Endometrial microvascular endothelial cells (primary cell): ENCODE measurements around the gene KCNIP1. TPM values are rescaled to one million over a fixed set of nuclear protein-coding genes. Genes with fewer than 3 reads are reported as not detected.

Experiments used
- in situ Hi-C: cut with HindIII; loops from 2 replicates; pipeline ENCODE4 v1.10.0; 2017; ENCODE audit warnings: low sequenced_read_pairs, low pct_unique_long_range_greater_than_20kb; ENCODE audit errors: inconsistent ontology term
- total RNA-seq: library from RNA; depleted of rRNA; stranded (reverse); fragments of >200 nt; gene quantifications from one replicate; pipeline ENCODE4 v1.2.3, GENCODE V29; 2015; ENCODE audit errors: inconsistent ontology term

The KCNIP1 gene
- total RNA-seq, 1 donor from 2014 or later = not detected

DNA sequence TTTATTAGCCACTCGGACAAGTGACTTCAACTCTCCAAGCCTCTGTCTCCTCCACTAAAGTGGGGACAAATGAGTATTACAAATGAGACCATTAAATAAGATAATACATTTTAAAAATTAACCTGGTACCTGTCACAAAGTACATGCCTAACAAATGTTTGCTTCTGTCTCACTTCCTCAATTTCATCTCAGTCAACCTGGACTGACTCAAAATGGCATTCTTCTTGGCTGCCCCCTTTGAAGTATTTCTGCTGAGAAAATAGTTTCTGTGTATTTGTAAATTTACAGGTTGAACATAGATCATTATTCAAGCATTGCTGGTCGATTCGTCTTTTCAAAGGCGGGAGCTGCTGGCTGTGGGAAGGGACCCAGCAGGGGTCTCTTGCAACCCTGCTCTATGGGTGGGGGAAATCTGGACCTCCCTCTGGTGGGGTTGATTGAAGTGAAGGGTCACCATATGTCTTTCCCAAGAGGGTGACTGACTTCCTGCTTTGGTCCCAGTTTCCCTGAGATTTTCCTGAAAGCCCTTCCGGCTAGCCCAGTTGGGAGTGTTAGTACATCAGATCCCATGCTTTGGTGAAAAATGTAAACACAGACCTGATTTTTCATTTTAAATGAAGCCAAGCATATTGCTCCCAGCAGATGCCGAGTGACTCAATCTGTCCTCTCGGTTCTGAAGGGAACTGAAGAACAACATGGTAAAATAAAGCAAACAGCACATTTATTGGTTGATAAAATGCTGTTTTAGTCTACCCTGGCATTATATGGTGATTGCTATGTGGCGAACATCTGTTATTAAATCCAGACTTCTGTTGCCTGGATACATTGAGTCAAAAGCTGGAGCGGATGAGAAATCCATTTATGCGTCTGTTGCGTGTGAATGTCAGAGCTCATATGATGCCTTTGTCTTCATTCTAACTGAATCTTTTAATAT, 73.0 kb downstream of the KCNIP1 start:
- in situ Hi-C loops = no loop called here

DNA sequence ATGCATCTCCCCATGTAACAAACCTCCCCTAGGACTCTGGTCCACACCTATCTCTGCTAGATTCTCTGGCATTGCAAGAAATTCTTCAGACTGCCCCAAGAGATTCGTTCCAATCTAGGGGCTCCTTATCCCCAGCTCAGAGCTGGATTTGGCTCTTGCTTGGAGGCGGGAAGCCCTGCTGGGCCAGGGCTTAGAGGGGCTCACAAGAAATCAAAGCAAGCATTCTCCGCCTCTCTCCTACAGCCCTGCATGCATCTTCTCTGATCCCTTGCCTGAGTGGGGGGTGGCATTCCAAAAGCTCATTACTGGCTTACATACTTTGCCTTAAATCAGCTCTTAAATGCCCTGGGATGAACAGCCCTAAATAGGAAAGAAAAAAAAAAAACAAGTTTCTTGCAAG, 75.8 kb downstream of the KCNIP1 start:
- in situ Hi-C loops = no loop called here

DNA sequence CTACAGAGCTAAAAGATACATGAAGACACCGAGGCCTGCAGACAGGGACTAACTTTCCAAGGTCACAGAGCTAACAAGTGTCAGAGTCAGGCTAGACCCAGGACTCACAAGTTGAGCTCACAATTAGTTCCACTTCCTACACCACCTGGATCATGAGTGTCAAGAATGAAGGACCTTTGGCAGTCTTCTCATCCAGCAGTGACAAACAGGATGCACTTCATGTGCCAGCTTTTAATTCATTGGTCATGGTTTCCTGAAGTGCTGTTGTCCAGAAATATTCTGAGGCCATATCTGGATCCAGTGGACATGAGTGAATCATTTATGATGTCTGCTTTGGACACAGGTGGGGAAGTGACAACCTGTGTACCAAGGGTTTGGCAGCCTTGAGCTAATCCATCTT, 77.4 kb downstream of the KCNIP1 start:
- in situ Hi-C loops = no loop called here

DNA sequence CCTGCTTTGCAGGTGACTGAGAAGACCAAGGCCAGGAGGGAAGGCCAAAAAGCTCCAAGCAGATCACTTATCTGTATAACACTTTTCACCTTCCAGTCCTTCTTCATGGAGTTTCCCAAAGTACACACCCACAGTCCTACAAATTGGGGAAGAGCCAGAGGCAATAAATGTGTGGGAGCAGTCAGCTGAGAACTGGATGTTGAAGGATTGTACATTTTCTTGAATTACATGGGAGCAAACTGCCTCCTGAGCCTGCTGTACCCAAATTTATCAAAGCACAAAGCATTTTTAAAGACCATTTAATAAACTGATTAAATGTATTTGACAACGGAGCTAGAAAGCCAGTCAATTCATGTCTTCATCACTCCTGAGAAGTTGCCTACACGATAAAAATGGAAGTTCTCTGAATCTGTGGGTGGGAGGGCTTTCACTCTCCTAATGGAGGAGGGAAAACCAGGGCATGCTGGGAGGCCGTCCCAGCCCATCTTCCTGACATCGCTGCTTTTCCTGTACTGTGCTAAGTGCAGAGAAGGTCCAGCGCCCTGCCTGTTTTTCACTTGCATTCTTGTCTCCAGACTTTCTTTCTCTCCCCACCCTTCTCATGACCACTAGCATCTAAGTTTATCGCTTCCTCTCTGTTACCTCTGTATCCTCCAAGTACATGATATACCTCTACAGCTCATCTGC, 79.0 kb downstream of the KCNIP1 start:
- in situ Hi-C loops = no loop called here

DNA sequence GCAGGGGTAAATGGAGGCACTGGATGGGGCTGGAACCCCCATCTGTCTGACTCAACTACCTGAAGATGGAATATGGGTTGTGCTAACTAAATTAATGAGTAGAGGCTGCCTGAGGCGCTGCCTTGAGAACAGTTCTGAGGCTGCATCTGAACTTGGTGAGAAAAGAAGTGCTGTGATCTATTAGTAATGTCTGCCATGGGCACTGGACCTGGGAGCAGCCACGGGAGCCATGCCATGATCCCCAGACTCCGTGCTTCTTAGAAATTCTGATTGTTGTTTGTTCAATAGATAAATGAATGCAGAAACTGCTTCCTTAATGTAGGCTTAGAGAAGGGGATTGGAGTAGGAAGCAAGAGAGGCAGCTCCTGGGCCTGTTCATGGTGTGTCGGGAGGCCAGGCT, 80.2 kb downstream of the KCNIP1 start:
- in situ Hi-C loops = no loop called here

DNA sequence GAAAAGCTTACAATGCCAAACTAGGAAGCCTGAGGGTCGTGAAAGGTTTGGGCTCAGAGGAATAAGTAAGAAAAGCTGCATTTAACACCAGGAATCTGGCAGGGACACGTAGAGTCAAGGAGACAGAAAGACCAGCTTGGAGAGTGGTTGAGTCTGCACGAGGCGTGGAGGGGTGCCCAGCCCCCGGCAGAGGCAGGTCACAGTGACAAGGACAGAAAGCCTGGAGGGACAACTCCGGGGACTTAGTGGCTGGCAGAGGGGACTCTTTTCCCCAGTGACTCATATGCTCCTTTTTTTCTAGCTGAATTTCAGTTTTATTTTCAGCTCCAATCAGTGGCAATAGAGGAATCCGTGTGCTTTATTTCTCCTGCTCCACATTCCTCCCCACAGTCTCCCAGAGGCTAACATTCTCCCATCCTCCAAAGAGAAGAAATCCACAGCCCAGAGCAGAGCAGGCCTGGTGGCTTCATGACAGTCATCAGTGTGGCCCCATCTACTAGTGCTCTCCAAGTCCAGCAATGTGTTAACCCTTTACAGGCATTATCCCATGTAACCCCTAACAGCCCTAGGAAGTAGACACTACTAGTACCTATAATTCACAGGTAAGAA, 80.7 kb downstream of the KCNIP1 start:
- in situ Hi-C loops = no loop called here

DNA sequence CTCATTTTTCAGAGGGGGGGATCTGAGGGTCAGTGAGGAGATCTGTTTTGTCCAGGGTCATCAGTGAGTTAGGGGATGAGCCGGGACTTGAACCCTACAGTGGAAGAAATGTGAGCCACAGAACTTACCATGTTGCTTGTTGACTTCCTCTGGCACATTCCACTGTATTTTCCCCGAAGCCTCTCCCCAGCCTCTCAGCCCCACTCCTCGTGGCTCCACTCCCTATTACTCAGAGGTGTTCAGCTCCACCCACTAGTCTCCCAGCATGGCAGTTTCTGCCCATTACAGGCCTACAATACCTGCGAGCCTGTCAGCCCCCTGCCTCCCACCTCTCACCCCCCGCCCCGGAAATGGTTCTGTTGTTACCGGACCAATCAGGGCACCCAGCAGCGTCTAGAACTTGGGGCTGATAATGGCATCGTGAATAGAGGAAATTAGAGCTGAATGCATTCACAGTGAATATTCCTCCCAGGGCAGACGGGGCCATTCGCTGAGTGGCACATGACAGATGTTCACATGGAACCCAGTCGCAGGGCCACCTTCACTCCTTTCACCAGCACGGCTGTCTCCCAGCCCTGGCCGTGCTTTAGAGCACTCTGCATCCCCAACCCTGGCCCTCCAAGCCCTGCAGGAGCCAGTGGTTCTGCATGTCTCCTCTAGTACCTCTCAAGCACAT, 81.6 kb downstream of the KCNIP1 start:
- in situ Hi-C loops = no loop called here

DNA sequence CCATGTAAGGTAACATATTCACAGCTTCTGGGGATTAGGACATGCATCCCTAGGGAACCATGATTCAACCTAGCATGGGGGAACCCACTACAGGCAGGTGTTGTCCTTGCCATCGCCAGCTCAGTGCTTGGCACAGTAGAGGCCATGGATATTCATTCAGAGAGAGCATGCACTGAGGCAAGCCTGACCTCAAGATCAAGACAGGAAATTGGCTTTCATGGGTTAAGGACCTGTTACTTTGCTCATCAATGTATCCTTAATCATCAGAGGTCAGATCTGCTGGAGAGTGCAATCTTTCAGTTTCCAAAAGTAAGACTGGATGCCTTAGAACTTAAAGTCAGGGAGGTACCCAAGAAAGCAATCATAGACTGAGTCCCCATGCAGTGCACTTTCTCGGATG, 84.0 kb downstream of the KCNIP1 start:
- in situ Hi-C loops = no loop called here

DNA sequence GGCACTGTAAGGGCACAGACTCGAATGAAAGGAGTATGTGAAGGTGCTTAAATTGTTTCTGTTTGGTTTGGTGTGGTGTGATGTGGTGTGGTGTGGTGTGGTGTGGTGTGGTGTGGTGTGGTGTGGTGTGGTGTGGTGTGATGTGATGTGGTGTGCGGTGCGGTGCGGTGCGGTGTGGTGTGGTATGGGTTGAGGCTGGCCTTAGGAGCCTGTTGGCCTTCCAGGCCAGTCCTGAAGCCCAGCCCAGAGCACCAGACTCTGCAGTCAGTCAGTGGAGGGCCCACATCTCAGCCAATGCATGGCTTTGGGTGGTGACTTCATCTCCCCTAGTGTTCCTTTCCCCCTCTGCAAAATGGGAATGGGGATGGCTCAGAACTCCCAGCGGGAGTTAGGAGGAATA, 85.8 kb downstream of the KCNIP1 start:
- in situ Hi-C loops = no loop called here

DNA sequence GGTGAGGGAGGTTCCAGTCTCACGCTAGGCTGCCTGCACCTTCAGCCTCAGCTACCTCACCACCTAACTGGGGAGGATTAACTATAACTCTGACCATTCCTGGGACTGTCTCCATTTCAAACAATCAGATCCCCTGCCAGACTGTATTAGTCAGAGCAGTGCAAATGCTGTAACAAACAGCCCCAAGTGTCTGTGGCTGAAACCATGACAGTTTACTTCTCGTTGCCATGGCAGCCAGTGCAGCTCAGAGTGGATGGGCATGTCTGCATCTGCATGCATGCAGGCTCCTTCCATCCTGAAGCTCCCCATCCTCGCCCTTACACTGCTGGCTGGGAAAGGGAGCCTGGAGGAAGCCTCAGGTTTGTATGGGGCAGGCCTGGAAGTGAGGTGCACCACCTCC, 86.7 kb downstream of the KCNIP1 start:
- in situ Hi-C loops = no loop called here

DNA sequence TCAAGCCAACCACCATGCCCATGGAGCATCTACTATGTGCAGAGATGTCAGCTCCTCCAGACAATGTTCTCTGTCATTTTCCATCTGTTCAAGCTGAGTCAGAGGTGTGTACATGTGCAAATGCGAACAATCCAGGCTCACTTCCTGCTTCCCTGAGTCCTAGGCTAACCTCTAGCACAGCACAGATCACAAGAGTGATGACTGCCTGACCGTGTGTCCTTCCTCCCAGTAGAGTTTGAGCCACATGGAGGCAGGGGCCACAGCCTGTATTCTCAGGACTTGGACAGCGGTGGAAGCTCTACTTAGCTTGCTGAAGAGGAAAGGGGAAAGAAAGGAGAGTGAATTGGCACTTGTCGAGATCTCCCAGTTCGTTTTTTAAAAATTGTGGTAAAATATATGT, 87.2 kb downstream of the KCNIP1 start:
- in situ Hi-C loops = no loop called here

DNA sequence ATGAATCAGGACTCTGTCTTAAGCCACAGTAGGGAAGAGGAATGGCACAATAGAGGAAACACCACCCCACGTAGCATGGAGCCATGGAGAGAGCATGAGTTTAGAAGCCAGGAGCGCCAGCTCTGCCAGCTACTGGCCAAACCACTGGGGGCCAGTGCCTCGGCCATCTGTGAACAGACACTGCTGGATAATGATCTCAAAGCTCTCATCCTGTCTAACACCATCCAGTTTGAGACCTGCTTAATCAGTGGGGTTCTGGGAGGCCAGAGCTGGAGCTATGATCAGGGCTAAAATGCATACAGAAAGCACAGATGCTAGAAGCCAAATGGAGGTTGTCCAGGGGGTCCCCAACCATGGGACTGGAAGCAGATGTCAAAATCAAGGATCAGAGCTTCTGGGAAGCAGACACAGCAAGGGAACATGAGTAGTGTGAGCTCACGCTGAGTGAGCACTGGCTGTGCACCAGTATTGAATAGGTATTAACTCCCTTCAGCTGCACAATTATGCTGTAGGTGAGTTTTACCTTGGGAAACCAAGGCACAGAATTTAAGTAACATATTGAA, 92.7 kb downstream of the KCNIP1 start:
- in situ Hi-C loops = no loop called here

DNA sequence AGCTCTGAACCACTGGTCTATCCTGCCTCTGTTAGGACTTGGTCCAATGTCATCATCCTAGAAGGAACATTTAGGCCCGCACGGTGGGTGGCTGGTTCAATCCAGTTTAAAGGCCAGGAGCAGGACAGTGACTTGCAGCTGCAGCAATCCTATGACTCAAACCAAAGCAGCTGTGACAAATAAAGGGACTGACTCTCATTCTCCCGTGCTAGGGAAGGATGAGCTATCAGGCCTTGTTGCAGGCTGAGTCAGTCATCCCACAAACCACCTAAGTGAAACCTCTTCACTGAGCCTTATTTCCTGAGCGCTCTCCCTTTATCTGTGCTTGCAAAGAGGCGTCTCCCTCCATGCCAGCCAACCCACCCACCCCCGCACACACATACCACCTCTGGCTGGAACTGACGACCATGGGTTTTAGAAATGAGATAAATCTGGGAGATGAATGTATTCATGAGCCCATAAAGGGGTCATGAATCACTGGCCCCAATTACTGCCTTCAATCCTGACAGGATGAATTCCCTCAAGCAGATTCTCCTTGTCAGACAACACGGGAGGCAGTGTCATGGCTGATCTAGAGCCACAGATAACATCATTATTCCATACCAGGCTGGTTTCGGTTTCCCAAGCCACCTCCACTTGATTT, 93.4 kb downstream of the KCNIP1 start:
- in situ Hi-C loops = no loop called here

DNA sequence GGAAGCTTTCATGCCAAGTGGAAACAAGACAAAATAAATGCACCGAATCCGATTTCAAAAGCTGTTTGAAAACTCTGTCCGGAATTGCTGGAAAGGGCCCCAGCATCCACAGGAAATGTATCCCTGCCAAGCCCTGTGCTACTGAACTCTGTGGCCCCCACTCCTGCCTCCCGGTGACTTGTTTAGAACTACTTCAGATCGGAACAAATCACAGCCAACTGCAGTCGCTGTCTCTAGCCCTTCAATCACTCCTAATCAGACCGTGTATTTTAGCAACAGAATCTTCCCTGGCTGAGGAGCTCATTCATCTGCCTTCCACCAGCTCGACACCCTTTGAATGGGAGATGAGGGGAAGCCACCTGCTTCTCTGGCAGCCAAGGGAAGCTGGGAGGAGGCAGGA, 94.1 kb downstream of the KCNIP1 start:
- in situ Hi-C loops = no loop called here

DNA sequence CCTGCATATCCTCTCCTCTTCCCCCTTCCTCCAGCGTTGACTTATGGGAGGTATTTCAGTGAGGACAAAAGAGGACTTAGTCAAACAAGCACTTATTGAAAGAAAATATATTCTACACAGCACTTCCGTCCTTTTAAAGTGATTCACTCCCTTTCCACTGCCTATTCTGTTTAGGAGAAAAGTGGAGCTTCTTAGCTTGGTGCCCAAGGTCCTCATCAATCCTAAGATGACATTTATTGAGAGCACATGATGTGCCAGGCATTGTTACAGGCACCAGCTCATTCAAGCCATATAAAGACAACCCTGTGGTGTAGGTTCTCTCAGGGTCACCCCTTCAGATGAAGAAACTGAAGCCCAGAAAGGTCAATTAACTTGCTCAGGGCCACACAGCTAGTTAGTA, 95.9 kb downstream of the KCNIP1 start:
- in situ Hi-C loops = no loop called here

DNA sequence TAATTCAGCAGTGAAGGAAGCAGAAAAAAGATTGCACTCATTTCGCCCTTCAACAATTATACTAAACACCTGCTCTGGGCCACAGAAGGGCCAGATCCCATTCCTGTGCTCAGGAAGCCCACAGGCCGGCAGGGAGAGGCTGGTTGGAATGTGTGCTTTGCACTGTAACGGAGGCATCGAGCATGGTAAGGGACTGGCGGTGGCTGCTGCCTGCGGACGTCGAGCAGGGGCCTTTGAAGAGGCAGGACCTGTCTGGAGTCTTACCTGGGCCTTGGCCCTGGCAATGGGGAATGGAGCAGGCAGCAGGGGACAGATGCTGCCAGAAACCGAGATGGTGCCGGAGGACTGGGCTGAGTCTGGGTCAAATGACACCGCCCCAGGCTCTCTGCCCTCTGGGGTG, 97.8 kb downstream of the KCNIP1 start:
- in situ Hi-C loops = no loop called here

DNA sequence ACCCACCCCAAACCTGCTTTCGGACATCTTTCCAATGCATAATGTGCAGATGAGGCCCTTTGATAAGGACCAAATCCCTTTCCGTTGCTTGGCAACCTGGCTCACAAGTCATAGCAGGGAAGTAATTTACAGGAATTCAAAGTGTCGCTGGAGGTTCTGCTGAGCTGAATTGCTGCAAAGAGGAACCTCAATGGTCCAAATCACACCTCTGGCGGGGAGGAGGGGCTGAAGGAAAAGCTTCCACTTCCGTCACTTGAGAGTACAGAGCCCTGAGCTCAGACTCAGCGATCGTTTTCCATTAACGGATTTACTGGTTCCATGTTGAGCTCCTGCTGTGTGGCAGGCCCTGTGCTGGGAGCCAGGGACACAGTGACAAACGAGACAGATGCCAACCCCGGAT, 99.3 kb downstream of the KCNIP1 start:
- in situ Hi-C loops = no loop called here
